Head of caudate nucleus (tissue), 42 donors: ENCODE data around the gene GFOD2.

ENCODE experiments used
- DNase-seq, 42 donors: peaks; one replicate each; pipeline versions ENCODE4 v3.0.0 to v3.0.0-alpha.2; 2020 to 2021; ENCODE audit warnings: mixed read lengths in 7 of 42
- intact Hi-C: fragments of 100-400 bp; cut with DNase I; formaldehyde crosslinking; loops from one replicate; pipeline ENCODE4 v1.15.0; 2022

GFOD2 gene

GRCh38 chr16:67653128-67653788 is 65.9 kb downstream of the GFOD2 start:
- intact Hi-C loops: no loop called here
- DNase-seq: peak in 7 of 42 donors; percentile 18 to 51 (median 46)

GRCh38 chr16:67652578-67653127 is 66.5 kb downstream of the GFOD2 start:
- intact Hi-C loops: no loop called here
- peak in 9 of 42 donors; percentile 18 to 60 (median 40) for DNase-seq

DNA sequence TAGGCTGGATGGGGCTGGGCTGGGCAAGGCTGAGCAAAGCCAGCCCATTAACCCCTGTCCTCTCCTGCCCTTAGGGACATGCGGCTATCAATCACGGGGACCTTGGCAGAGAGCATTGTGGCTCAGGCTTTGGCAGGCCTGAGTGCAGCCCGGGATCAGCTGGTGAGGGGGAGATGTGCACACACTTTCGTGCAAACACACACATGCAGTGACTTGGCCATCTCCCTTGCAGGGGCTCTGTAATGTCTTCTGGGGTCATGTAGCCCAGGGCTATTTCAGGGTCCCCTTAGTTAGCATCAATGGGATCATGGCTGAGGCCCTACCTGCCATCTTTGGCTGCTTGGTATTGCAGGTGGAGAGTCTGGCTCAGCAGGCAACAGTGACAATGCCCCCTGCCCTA is 67.3 kb downstream of the GFOD2 start:
- no peak for DNase-seq
- intact Hi-C loops: no loop called here

- no peak for DNase-seq
These were observed 68.1 kb downstream of the GFOD2 start for GRCh38 chr16:67651039-67651438.

GRCh38 chr16:67650023-67650422 is 69.1 kb downstream of the GFOD2 start:
- intact Hi-C loops: no loop called here
- DNase-seq: no peak

More at GRCh38 chr16:67651039-67651438, 68.1 kb downstream of the GFOD2 start:
- intact Hi-C loops: no loop called here

DNA sequence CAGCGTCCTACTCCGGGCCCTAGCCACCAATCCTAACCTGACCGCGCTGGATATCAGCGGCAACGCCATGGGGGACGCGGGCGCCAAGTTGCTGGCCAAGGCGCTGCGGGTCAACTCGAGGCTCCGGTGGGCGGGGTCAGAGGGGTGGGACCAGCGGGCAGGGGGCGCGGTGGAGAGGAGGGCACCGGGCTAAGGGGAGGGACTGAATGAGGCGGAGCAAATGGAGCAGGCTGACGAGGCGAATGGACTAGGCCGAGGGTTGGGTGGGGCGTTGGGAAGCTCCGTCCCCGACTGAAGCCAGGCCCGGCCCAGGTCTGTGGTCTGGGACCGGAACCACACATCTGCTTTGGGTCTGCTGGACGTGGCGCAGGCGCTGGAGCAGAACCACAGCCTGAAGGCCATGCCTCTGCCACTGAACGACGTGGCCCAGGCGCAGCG is 69.6 kb downstream of the GFOD2 start:
- DNase-seq: no peak
- intact Hi-C loops: no loop called here

DNA sequence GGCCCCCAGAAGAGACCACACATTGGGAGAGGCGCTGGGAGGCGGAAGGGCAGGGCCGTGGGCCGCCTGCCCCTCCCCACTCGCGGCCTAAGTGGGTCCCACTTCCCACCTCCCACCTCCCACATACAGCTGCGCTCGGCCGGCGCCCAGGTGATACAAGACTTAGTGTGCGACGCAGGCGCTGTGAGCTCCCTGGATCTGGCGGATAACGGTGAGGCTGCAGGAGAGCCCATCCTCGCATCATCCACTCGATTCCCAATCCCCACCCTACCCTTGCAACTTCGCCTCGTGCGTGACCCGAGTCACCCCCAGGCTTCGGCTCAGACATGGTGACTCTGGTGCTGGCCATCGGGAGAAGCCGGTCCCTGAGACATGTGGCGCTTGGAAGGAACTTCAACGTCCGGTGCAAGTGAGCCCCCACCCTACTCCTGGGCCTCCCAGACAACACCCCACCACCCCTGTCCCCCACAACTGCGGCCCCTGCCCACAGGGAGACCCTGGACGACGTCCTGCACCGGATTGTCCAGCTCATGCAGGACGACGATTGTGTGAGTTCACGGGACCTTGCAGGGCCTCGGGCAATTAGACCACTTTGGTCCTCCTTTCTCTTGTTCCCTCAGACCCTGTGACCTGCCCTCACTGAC is 70.2 kb downstream of the GFOD2 start:
- intact Hi-C loops: no loop called here
- DNase-seq: peak in 8 of 42 donors; percentile 33 to 60 (median 46)

DNA sequence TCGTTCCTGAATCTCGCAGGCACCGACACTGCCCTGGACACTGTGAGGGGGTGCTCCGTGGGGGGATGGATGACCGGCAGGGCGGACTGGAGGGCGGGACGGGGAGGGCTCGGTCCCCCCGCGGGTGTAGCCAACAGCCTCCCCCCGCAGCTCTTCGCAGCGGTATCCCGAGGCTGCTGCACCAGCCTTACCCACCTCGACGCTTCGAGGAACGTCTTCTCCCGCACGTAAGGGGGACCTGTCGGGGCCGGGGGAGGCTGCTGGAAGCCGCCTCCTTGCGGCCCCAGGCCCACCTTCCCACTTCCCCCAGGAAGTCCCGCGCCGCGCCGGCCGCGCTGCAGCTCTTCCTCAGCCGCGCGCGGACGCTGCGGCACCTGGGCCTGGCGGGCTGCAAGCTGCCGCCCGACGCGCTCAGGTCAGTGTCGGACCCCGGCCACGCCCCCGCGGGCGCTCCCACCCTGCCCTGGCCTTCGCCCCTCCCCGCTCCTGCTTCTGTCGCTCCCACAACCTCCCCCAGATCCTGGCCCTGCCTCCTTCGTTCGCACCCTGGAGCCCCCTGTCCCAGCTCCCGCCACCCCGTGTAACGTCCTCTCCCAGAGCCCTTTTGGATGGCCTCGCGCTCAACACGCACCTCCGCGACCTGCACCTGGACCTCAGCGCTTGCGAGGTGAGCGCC is 70.9 kb downstream of the GFOD2 start:
- DNase-seq: no peak
- intact Hi-C loops: no loop called here

DNA sequence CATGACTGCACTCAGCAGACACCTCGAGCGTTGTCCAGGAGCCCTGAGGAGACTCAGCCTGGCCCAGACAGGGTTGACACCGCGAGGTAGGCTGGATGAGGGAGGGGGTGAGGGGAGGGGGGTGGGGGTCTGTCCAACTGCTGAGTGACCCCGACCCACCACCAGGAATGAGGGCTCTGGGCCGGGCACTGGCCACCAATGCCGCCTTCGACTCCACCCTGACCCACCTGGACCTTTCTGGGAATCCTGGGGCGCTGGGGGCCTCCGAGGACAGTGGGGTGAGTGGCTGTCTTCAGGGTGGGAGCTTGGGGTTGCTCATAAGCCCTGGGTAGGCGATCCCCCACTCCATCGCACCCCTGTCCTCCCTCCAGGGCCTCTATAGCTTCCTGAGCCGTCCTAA is 71.4 kb downstream of the GFOD2 start:
- DNase-seq: no peak
- intact Hi-C loops: no loop called here

DNA sequence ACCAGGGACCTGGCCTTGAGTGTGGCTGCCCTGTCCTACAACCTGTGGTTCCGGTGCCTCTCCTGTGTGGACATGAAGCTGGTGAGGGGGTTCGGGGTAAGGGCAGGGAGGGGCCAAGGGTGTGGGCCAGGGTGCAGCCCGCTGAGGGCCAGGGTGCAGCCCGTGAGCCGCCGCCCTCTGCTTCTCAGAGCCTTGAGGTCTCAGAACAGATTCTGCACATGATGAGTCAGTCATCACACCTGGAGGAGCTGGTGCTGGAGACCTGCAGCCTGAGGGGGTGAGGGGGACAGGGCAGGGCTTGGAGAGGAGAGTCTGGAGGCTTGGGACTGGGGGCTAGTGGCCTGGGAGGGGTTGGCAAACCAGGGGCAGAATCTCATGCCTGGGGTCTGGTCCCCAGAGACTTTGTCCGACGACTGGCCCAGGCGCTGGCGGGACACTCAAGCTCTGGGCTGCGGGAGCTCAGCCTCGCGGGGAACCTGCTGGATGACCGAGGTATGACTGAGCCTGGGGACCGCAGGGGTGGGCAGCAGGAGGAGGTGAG is 71.9 kb downstream of the GFOD2 start:
- no peak for DNase-seq
- intact Hi-C loops: no loop called here

GRCh38 chr16:67645397-67646121 is 73.6 kb downstream of the GFOD2 start:
- DNase-seq: no peak

DNA sequence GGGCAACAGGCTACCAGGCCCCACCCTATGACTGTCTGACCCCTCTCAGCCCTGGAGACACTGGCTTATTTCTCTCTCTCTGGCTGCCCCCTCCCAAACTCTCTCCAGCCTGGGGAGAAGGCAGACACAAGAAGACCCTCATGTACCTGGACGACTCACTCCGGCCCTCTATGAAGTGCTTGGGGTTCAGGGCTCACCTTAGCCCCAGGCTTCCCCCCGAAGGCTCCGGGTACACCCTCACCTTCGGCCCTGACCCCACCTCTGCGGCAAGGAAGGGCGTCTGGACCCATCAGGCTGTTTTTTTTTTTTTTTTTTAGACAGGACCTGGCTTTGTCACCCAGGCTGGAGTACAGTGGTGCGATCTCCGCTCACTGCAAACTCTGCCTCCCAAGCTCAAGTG is 75.1 kb downstream of the GFOD2 start:
- intact Hi-C loops: no loop called here
- no peak for DNase-seq

More at GRCh38 chr16:67645397-67646121, 73.6 kb downstream of the GFOD2 start:
- intact Hi-C loops: no loop called here

- intact Hi-C loops: no loop called here
- DNase-seq: peak in 37 of 42 donors; percentile 33 to 84 (median 67)
These were observed 77.1 kb downstream of the GFOD2 start for GRCh38 chr16:67641779-67642708.

DNA sequence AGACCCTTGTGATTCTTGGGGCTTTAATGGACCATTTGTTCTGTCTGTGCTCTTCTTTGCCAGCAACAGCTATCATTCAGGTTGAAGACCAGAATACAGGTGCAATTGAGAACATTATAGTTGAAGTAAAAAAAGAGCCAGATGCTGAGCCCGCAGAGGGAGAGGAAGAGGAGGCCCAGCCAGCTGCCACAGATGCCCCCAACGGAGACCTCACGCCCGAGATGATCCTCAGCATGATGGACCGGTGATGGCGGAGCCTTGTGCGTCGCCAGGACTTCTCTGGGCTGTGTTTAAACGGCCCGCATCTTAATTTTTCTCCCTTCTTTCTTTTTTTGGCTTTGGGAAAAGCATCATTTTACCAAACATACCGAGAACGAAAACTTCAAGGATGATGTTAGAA is 81.5 kb downstream of the GFOD2 start:
- intact Hi-C loops: no loop called here
- no peak for DNase-seq

DNA sequence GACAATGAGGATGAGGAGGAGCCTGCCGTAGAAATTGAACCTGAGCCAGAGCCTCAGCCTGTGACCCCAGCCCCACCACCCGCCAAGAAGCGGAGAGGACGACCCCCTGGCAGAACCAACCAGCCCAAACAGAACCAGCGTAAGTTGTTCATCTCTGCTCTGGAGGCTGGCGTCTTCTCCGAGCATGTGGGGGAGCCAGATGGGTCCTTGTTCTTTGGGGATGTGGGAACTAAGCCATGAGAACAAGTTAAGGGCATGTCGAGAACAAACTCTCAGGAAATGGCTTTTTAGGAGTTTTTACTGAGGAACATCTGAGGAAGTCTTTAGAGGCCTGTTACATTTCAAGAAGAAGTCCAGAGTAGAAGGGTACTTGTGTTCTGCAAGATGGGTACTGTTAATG is 82.4 kb downstream of the GFOD2 start:
- intact Hi-C loops: no loop called here
- DNase-seq: no peak

DNA sequence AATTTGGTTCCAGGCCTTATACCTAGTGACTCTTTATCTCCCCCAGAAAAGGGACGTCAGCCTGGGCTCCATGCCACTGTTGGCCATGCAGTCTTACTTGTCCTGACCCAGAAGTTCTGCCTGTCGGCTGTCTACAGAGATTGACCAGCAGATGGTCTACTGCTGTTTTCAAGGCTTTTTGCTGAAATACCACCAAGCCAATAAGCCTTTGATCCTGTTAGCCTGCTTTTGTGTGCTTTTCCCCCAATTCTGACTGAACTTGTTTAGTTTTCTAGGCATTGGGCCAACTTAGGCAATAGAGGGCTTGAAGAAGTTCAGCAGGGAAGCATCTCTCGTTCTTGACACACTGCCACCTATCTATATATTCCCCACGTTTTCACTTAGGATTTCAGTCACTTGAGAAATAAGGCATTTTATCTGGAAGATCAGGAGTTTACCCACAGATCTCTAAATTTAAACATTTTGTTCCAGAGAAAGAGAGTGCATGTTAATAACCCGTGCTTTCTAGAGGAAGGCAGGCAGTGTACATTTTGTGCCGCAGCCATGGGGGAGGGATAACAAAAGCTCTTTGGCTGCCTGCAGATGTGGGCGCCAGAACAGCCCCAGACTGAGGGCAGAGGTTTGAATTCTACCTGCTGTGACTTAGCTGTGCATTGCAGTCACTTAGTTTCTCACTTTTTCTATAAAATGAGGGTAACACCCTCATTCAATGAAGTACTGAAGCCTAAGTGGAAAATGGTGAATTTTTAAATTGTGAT is 86.5 kb downstream of the GFOD2 start:
- peak in 41 of 42 donors; percentile 27 to 89 (median 71) for DNase-seq
- intact Hi-C loops: no loop called here

- DNase-seq: no peak
- intact Hi-C loops: no loop called here
These were observed 90.9 kb downstream of the GFOD2 start for GRCh38 chr16:67628216-67628615.
